Stimulated activated CD8-positive, alpha-beta memory T cell treated with anti-CD3 and anti-CD28 coated beads, Interleukin-15, amount 100 ng/mL, for 4 hours (primary cell): ENCODE results near the gene TMEM132C.
"Not testable (repeated sequence)": the region's sequence is repeated elsewhere in the genome, so short reads cannot be mapped to it uniquely, and the experiment has no call there.

Experiments used
- DNase-seq, 2 donors: peaks; one replicate each; pipeline ENCODE4 v3.0.0-alpha.2; 2020; ENCODE audit warnings: low read depth in 2 of 2

The TMEM132C gene

DNA sequence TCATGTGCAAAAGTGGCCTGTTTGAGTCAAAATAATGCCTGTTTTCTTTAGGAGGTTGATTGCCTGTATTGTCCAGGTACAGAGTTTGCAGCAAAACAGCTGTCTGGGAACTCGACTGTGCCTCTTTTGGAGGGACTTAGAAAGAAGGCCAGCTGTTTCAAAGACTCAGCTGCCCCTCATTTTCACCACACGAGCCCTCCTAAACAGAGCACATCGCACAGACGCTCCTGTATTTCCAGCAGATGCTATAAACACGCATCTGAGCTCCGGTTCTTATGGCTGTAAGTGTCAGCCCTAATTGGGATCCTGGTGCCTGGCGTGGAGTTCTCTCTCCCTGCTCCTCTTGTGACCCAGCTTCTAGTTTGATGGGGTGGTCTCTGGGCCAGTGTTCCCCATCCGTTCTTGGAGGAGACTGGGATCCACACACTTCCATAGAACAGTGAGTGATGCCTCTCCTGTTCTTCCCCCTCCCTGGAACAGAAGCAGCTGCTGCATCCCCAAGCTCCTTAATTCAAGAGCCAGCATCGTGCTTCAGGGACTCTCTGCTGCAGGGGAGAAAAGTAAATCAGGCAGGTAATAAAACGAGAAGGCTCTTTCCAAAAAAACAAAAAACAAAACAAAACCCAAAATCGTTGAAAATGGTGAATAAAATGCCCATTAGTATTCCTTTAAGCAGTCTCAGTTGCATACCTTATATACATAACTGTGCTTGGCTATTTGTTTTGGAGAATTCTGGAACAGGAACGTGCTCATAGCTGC lies 287.8 kb downstream of the TMEM132C start:
- no peak for DNase-seq

DNA sequence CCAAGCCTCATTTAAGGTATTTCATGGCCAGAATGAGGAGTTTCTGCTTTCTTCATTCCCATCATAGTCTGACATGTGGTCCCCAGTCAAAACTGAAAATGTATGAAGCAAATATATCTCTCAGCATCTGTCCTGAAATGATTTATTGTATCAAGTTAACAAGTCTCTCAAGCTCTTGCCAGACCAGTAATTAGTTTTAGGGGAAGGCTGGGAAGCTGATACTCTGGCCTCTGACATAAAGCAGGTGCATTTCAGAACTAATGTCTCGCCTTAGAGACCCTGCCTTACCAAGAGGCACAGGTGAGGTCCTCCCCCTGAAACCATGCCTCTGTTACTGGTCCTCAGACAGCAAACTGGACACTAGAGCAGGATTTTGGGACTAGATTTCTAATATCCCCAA lies 290.3 kb downstream of the TMEM132C start:
- DNase-seq, result no peak

DNA sequence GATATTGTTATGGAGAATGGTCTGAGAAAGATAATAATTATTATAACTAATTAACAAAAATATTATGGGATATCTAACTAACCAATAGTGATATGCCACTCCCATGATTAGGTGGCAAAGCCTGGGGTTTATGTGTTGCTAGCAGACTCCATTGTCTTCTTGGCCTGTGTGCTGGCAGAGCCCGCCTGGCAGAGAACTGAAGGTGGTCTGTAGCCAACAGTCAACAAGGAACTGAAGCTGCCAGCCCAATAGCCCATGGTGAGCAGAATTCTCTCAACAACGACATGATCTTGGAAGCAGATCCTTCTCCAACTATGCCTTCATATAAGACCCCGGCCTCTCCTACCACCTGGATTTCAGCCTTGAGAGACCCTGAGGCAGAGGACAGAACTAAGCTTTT lies 298.0 kb downstream of the TMEM132C start:
- DNase-seq, result no peak

DNA sequence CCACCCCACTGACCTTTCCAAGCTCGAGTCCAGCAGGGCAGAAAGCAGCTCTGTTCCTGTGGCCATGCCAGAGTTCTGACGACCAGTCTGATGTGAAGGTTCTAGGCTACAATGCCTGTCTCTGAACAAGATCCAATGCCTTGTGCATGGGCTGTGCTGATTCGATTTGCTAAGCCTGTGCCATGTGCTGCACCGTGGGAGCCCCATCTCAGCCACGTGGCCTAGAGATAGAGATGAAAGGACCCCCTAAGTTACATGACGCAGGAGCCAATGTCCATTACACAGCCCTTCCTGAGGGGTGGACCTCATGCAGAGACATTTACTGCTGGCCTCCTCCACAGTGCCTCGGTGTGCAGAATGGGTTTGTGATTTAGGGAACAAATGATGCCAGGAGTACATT lies 300.8 kb downstream of the TMEM132C start:
- no peak for DNase-seq

- no peak for DNase-seq
These were observed 303.5 kb downstream of the TMEM132C start for GRCh38 chr12:128570191-128571065.

DNA sequence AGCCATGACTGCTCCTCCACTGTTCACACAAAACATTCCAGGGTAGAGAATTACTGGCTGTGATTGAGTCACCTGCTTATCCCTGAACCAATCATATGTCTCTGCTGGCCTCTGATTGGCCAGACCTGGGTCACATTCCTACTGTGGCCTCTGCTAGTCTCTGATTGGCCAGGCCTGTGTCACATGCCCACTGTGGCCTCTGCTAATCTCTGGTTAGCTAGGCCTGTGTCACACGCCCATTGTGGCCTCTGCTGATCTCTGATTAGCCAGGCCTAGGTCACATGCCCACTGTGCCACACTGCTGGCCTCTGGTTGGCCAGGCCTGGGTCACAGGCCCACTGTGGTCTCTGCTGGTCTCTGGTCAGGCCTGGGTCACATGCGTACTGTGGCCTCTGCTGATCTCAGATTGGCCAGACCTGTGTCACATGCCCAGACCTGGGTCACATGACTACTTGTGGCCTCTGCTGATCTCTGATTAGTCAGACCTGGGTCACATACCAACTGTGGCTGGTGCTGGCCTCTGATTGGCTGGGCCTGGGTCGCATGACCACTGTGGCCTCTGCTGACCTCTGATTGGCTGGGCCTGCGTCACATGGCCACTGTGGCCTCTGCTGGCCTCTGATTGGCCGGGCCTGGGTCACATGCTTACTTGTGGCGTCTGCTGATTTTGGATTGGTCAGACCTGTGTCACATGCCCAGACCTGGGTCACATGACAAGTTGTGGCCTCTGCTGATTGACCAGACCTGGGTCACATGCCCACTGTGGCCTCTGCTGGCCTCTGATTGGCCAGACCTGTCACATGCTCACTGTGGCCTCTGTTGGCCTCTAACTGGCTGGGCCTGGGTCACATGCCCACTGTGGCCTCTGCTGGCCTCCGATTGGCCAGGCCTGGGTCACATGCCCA lies 305.2 kb downstream of the TMEM132C start:
- no peak for DNase-seq

GRCh38 chr12:128573907-128574306 lies 306.9 kb downstream of the TMEM132C start:
- DNase-seq, result no peak

- no peak for DNase-seq
These were observed 311.1 kb downstream of the TMEM132C start for GRCh38 chr12:128578045-128578444.

DNA sequence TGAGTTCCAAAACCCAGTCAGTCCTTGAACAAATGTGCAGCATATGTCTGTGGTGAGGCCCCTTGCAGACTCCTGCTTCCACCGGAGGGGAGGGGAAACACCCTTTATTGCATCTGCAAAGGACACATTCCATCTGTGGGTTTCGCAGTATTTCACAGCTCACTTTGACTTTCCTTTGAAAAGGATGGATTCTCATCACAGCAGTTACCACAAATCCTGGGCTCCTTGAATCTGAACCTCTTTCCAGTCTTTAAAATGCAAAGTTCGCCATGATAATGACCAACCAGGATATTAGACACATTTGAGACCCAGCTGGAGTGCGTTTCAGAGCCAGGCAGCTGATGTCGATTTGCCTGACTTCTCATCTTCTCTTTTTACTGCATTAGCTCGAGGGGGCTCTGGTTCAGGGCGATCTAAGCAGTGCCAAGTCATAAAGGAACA lies 314.4 kb downstream of the TMEM132C start:
- DNase-seq, result no peak

GRCh38 chr12:128583453-128583852 lies 316.5 kb downstream of the TMEM132C start:
- no peak for DNase-seq

DNA sequence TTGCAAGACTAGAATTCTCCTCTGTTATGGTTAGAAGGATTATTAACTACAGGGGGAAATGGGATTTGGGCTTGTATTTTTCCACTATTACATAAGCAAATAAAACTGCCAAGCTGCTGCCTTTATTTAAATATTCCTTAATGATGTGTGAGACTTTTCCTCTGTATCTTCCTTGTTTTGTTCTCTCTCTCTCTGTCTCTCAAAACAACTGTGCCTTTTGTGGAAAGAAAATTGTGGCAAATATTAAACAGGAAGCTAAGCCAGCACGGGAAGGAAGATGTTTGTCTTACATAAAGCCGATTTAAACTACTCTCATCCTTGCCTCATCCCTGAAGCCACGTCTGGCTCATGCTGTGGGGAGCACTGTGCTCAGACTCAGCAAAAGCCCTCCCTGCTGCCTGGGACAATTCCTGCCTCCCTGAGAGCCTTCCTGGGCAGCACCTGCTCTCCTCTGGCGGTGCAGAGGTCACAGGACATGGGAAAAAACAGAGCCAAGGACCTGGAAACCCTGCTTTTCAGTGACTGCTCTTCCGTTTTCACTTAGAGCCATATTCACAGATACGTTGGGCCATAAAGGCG lies 319.6 kb downstream of the TMEM132C start:
- DNase-seq, result no peak

GRCh38 chr12:128587918-128588317 lies 320.9 kb downstream of the TMEM132C start:
- no peak for DNase-seq

DNA sequence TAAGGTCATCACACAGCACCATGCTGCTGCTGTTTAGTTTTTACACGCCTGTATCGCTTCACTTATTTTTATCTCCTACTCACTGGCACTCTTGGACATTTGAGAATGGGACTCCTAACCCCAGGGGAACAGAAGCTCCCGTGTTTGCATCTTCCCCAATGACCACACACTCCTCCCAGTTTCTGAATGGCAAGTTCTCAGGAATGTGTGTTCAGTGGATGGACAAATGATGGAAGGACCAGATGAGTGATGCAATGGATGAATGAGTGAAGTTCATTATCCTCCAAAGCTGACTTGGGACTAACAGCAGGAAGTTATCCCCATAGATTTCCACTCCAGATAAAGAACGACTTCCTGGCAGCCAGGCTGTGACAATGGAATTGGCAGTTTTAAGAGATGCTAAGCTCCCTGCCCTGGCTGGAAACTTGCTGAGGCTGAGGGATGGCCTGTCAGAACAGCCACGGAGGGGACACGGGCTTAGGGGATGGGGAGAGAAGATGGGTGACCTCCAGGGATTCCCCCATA lies 325.3 kb downstream of the TMEM132C start:
- DNase-seq, result no peak

- DNase-seq, result no peak
These were observed 327.6 kb downstream of the TMEM132C start for GRCh38 chr12:128594521-128594920.

DNA sequence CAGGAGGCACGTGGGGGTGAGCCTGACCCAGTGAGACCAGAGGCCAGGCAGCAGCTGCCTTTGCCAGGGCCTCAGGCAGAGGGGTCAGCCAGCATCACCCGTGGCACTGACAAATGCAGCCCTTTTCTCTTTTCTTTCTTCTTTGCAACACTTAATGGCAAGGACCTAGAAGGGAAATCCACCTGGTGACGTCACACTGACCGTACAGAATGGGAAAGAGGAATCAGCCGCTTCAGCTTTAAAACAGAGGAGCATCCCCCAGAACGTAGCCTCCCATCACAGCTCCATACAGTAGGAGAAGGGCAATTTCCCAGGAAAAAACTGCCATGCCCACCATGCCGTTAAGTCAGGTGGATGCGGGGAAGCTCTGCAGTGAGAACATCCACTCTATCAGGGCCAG lies 328.6 kb downstream of the TMEM132C start:
- DNase-seq, result no peak

GRCh38 chr12:128600886-128601285 lies 333.9 kb downstream of the TMEM132C start:
- no peak for DNase-seq

DNA sequence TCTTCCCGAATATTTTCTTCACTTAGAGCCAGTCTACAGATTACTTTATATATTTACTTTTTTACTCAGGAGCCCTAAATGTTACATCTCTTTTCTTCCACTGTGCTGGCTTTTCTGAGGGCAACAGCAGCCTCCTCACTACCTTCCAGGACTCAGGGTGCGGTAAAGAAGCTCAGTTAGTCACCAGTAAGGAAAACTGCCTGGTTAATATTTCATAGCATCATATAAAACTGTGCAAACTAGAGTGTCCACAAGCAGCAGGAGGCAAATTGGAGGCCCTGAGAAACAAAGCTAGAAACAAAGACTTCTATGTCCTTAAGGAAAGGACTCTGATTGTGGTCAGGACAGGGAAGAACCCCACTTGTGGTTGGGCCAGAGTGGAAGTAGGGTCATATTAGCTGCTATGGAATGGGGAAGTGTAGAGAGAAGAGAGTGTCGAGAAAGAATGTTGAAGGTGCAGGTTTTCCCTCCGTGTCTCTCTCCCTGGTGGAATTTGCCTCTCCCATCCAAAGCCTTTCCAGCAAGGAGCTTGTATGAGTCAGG lies 336.7 kb downstream of the TMEM132C start:
- DNase-seq, result no peak

- not testable (repeated sequence) for DNase-seq
These were observed 337.2 kb downstream of the TMEM132C start for GRCh38 chr12:128604219-128604618.

GRCh38 chr12:128606051-128606450 lies 339.1 kb downstream of the TMEM132C start:
- DNase-seq, result no peak

- DNase-seq, result no peak
These were observed 339.6 kb downstream of the TMEM132C start for GRCh38 chr12:128606538-128606937.

GRCh38 chr12:128606970-128607369 lies 340.0 kb downstream of the TMEM132C start:
- no peak for DNase-seq
